DMS 273 (cell line): ENCODE results near the gene CHMP1B.

Experiments used
- DNase-seq: peaks from one replicate; lab custom pipeline; 2025; ENCODE audit not compliant: unreplicated experiment; lab: John Stamatoyannopoulos, UW

CHMP1B gene

DNA sequence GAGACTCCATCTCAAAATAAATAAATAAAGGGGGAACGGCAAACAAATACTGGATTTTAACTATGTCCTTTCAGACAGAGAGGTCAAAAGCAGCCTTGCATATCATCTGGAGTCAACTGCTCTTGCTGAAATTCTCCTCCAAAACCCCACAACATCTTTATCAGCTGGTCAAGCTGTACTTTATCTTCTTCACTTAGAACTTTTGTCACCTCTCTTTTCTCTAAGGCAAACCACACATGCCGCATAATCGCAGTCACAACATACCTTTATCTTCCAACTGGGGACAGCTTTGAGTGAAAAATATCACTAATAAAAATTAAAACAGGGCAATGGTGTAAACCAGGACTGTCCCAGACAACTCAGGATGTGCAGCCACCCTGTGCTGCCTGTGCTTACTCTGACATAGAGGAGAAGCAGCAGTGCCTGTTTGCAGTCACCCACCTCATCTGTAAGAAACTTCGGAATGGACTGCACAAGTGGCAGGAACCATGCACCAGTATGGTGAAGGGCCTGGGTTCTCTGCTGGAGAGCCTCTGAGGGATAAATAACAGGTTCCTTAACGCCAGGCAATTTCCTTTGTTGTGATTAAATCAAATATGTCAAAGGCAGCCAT, 50.7 kb downstream of the CHMP1B start:
- no peak for DNase-seq

DNA sequence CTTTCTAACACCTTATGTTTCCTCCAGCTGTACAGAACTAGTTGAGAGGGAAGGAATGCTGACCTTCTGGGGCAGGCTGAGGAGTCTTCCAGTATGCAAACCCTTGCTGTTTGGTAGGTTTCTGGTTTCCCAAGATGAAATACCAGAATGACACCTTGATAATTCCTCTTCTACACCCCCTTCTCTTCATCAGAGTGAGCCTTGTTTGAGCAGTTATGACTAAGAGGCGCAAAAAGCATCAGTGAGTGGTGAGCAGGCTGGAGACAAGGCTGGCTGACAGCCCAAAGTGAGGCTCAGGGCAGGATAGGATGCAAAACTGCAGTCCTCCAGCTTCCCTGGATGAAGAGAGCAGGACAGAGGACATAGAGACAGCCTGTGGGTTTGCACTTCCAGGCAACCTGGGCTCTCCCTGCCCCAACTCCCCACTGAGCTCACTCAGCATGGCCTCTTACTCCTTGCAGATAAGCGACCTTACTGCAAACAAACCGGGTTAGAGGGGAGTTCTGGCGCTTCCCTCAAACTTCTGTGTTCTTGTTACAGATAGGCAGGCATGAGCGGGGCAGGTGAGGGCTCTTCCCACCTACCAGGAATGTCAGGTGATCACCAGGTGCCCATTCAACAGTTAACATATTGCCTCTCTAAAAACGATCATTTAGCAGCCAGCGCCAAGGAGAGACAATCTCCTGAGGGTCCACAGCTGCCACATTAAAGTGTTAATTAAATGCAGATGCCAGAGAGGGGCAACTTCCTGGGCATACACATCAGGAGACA, 51.5 kb downstream of the CHMP1B start:
- no peak for DNase-seq
